NAMALWA (cell line): ENCODE measurements around the gene NCR3LG1.

Source experiments
- DNase-seq: peaks from one replicate; pipeline ENCODE4 v3.0.0-alpha.2; 2015; ENCODE audit warnings: low spot score

NCR3LG1 gene

GRCh38 chr11:17394743-17395390, 43.3 kb downstream of the NCR3LG1 start:
- DNase-seq: no peak

GRCh38 chr11:17395554-17395961, 44.0 kb downstream of the NCR3LG1 start:
- no peak for DNase-seq

- DNase-seq: no peak
These were observed 44.4 kb downstream of the NCR3LG1 start for GRCh38 chr11:17395978-17396377.

DNA sequence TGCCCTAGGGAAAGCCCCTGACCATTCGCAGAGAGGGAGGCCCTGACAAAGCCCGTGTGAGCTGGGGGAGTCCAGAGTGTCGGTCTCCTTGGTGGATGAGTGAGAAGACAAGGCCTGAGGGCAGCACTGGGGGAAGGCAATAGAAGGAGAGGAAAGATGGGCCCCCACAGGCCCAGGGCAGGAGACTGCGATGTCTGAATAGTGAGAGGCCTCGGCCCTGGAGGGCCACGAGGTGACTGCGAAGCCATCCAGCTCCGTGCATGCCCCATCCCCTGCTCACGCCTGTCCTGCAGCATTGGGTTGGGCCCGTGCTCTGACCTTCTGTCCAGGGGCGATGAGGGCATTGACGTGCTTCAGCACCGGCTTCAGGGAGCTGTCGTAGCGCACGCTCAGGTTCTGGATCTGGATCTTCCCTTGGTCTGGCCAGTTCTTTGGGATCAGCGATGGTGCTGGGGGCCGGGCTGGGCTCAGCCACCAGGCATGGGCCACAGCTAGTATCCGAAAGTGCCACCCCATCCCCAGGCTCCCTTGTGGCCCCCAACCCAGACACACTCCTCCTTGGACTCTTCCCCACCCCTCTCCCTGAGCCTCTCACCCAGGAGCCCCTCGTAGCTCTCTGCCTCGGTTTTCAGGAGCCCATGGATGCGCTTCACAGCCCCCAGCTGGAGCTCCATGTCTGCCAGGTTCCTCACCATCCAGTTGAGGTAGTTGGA, 45.2 kb downstream of the NCR3LG1 start:
- DNase-seq: no peak

DNA sequence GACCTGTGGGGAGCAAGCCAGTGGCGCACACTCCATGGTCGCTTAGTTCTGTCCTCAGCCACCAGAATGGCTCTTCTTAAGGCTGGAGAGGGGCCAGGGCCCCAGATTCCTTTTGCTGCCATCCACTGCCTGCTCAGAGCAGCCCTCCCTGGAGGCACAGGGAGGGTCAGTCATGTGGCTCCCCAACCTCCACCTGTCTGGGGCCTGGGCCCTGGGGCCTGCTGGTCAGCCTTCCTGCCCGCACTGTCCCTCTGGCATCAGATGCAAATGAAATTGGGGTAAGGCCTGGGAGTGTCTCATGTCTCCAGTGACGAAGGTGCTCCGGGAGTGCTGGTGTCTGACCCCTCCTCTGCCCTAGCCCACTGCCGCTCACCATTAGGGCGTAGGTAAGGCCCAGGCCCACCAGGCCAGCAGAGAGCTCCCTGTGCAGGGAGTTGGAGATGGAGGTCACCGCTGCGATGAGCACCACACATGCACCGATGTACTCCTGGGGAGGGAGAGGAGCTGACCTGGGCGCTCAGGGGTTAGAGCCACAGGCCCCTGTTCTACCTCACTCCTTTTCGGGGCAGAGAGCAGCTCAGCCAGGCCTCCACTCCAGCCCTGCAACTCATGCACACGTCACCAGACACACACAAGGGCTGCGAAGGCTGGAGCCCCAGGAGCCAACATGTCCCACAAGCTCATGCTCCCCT, 45.9 kb downstream of the NCR3LG1 start:
- DNase-seq: no peak

GRCh38 chr11:17399236-17399635, 47.6 kb downstream of the NCR3LG1 start:
- no peak for DNase-seq

- no peak for DNase-seq
These were observed 48.6 kb downstream of the NCR3LG1 start for GRCh38 chr11:17400048-17400775.

GRCh38 chr11:17401316-17401715, 49.7 kb downstream of the NCR3LG1 start:
- no peak for DNase-seq

GRCh38 chr11:17401841-17402240, 50.2 kb downstream of the NCR3LG1 start:
- no peak for DNase-seq

DNA sequence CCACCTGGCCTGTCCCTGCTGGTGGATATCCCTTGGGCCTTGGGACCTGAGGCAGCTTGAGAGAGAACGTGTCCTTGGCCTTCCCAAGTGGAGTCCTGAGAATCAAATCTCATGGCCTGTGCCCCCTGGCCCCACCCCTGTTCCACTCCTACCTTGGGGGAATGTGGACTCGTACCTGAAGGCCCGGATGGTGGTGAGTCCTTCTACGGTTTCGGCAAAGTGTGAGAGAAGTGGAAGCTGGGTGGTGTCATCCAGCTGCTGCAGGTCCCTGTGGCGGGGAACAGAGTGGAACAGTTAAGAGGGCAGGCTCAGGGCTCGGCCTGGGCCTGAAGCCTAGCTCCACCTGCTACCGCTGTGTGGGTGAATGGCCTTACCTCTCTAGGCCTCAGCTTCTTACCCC, 50.9 kb downstream of the NCR3LG1 start:
- no peak for DNase-seq

DNA sequence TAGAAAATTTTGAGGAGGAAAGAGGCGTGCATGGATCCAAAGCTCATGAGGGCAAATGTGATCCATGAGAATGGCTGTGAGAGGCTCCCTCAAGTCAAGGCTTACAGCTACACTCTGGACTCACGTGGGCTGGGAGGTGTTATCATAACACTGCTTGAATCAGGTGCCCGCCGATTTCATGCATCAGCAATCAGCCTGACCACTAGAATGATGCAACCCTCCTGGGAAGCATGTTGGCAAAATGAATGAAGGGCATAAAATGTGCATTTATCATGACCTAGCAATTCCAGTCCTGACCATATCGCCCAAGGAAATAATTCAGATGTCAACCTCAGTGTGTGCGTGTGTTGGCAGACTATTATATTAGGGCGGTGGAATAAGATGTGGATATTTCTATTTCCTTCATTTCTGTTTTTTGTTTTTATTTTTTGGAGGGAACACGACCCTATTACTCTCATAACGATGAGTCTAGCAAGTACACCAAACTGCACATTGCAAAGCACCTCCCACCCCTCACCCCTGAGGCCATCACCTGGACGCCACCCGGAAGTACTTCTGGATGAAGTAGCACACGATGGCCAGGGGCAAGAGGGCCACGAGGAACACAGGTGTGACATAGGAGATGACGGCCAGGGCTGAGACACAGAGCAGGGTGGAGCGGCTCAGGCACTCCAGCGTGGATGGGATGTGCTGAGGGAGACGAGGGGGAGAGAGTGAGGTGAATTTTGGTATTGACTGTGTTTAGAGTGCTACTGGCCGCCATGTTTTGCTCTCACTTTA, 52.6 kb downstream of the NCR3LG1 start:
- DNase-seq: no peak

GRCh38 chr11:17405232-17406005, 53.8 kb downstream of the NCR3LG1 start:
- DNase-seq: no peak

DNA sequence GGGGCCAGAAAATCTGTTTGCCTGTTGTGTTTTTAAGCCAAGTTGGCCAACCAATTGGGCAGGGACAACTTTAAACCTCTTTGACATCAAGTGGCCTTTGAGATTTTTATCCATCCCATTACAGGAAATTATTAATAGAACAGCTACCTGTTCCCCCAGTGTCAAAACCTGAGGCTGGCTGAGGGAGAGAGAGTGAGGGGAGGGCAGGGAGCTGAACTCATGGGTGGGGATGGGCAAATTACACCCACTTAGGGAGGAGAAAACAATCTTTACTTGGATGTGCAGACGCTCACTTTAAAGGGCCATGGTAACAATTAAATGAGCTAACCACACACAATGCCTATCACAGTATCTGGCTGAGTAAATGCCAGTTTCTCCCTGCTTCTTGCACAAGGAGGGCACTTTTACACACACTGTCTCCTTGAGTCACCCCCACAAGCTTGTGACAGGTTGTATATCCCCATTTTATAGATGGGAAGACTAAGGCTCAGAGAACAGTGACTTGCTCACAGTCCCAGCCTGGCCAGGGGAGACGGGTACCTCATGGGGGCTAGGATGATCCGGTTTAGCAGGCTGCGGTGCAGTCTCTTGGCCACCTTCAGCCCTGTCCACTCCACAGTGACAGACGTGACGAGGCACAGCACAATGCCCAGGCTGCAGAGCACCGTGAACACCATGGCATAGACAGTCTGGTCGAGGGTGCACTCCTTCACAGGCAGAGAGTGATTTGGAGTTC, 54.6 kb downstream of the NCR3LG1 start:
- no peak for DNase-seq

- DNase-seq: no peak
These were observed 55.2 kb downstream of the NCR3LG1 start for GRCh38 chr11:17406818-17407149.

GRCh38 chr11:17407575-17407974, 56.0 kb downstream of the NCR3LG1 start:
- DNase-seq: no peak

GRCh38 chr11:17408026-17408425, 56.4 kb downstream of the NCR3LG1 start:
- no peak for DNase-seq

GRCh38 chr11:17408641-17409040, 57.0 kb downstream of the NCR3LG1 start:
- no peak for DNase-seq

DNA sequence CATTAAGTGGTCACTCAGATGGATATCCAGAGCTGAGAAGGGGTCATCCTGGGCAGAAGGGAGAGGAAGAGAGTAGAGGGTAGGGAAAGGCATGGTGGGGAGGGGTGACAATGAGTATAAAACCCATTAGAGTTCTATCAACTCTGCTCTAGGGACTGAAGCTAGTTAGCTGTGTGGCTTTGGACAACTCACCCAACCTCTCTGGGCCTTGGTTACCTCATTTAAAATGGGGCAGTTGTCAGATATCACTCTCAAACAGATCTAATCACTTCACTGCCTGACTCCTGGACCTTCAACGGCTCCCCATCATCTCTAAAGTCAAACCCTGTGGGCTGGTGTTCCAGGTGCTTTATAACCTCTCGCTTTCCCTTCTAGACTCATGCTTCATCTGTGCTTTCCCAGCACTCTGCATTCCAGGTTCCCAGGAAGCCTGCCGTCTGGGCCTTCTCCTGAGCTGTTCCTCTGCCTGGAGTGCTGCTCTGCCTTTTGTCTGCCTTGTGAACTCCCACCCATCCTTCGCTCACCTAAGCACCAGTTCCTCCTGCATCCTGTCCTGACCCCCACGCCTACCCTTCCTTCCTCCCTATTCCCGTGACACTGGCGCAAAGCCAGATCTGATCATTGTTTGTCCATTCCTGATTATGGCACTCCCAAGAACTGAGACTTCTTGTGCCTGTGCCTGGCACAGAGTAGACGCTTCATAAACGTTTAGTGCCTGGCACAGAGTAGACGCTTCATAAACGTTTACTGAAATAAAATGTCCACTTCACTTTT, 59.2 kb downstream of the NCR3LG1 start:
- DNase-seq: no peak

DNA sequence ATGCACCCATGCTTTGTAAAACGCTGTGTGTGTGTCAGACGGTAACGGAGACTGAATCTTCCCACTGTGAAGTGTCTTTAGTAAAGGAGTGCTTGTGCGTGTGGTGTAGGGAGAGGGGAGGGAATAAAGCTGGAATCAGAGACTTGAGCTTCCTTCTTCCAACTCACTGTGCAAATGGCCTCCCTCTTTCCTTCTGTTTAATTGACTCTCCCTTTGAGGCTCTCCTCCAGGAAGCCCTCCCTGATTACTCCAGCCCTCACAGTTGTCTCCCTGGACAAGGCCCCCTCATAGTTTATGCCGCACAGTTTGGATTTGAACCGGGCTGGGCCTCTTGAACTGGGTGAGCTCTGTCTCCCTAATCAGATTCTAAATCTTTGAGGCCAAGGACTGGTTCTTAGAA, 59.8 kb downstream of the NCR3LG1 start:
- DNase-seq: no peak
